ENCODE measurements around the gene STEEP1.

The STEEP1 gene

GRCh38 chrX:119565107-119565663 lies at the start of gene STEEP1:
Gene STEEP1, minus strand, starts transcription at chrX:119565409. Its CDS starts 54 bp downstream, at chrX:119565355.
- Histone ChIP-seq H3K27me3 (ENCODE audit: low read depth) (no peaks in the 10 kb centered on the region), H3K4me3 (peak within 1 kb of the TSS; percentile 66), H3K9me3 (no peaks in the 10 kb centered on the region), H3K4me1 (no peaks in the 10 kb centered on the region), H3K36me3 (replicated peaks) (peaks cover 10% of the 10 kb centered on the region)
- in situ Hi-C loops (cut with MboI; ENCODE audit: low sequenced_read_pairs) = no loop called here
- peak; percentile 95 to 97 for DNase-seq (ENCODE audit: low spot score in 2 of 2)

GRCh38 chrX:119614776-119615175 lies 49.6 kb upstream of the STEEP1 start:
- peaks cover 22% of the 10 kb centered on the region for H3K4me1 ChIP-seq
- H3K36me3 ChIP-seq (replicated peaks) = peaks cover 5% of the 10 kb centered on the region; the same call in 1 of the 2 replicates
- no peaks in the 10 kb centered on the region for H3K27me3 ChIP-seq (ENCODE audit: low read depth)
- no peaks in the 10 kb centered on the region for H3K9me3 ChIP-seq
- no peak for DNase-seq (ENCODE audit: low spot score in 2 of 2)
- no peak overlapping the region for H3K4me3 ChIP-seq
- in situ Hi-C loops (cut with MboI; ENCODE audit: low sequenced_read_pairs) = no loop called here

- H3K36me3 ChIP-seq (replicated peaks) = peaks cover 18% of the 10 kb centered on the region
- H3K27me3 ChIP-seq (ENCODE audit: low read depth) = no peaks in the 10 kb centered on the region
- no peaks in the 10 kb centered on the region for H3K9me3 ChIP-seq
- in situ Hi-C loops (cut with MboI; ENCODE audit: low sequenced_read_pairs) = no loop called here
- no peak overlapping the region for H3K4me3 ChIP-seq
- peaks cover 23% of the 10 kb centered on the region for H3K4me1 ChIP-seq
- no peak for DNase-seq (ENCODE audit: low spot score in 2 of 2)
Observed at GRCh38 chrX:119607018-119607389, 41.8 kb upstream of the STEEP1 start.

GRCh38 chrX:119606280-119607017 lies 41.2 kb upstream of the STEEP1 start, which contains the start of gene NKRF:
Gene NKRF, minus strand, starts transcription at chrX:119606424.
- Histone ChIP-seq H3K36me3 (replicated peaks) (peaks cover 18% of the 10 kb centered on the region), H3K4me1 (peaks cover 23% of the 10 kb centered on the region), H3K9me3 (no peaks in the 10 kb centered on the region), H3K4me3 (peak within 1 kb of the TSS; percentile 92), H3K27me3 (ENCODE audit: low read depth) (no peaks in the 10 kb centered on the region)
- peak; percentile 92 to 98 for DNase-seq (ENCODE audit: low spot score in 2 of 2)
- in situ Hi-C loops (cut with MboI; ENCODE audit: low sequenced_read_pairs) = no loop called here

- peaks cover 23% of the 10 kb centered on the region for H3K4me1 ChIP-seq
- H3K9me3 ChIP-seq = no peaks in the 10 kb centered on the region
- no peaks in the 10 kb centered on the region for H3K27me3 ChIP-seq (ENCODE audit: low read depth)
- in situ Hi-C loops (cut with MboI; ENCODE audit: low sequenced_read_pairs) = no loop called here
- H3K36me3 ChIP-seq (replicated peaks) = peaks cover 18% of the 10 kb centered on the region
- peak overlapping the region; percentile 92 for H3K4me3 ChIP-seq
- peak; percentile 20 to 60 for DNase-seq (ENCODE audit: low spot score in 2 of 2)
Observed at GRCh38 chrX:119605464-119606279, 40.5 kb upstream of the STEEP1 start.

- Histone ChIP-seq H3K36me3 (replicated peaks) (peaks cover 18% of the 10 kb centered on the region), H3K9me3 (no peaks in the 10 kb centered on the region), H3K27me3 (ENCODE audit: low read depth) (no peaks in the 10 kb centered on the region), H3K4me3 (peak overlapping the region; percentile 92), H3K4me1 (peaks cover 23% of the 10 kb centered on the region)
- peak; percentile 29 to 34 for DNase-seq (ENCODE audit: low spot score in 2 of 2)
- in situ Hi-C loops (cut with MboI; ENCODE audit: low sequenced_read_pairs) = no loop called here
Observed at GRCh38 chrX:119604766-119605463, 39.7 kb upstream of the STEEP1 start.

GRCh38 chrX:119602701-119603255 lies 37.6 kb upstream of the STEEP1 start:
- Histone ChIP-seq H3K4me1 (peaks cover 23% of the 10 kb centered on the region), H3K36me3 (replicated peaks) (peaks cover 24% of the 10 kb centered on the region), H3K27me3 (ENCODE audit: low read depth) (no peaks in the 10 kb centered on the region), H3K9me3 (no peaks in the 10 kb centered on the region), H3K4me3 (no peak overlapping the region)
- in situ Hi-C loops (cut with MboI; ENCODE audit: low sequenced_read_pairs) = no loop called here
- peak in 1 of 2 experiments; percentile 27 for DNase-seq (ENCODE audit: low spot score in 2 of 2)

GRCh38 chrX:119589810-119590209 lies 24.6 kb upstream of the STEEP1 start:
- Histone ChIP-seq H3K27me3 (ENCODE audit: low read depth) (no peaks in the 10 kb centered on the region), H3K4me3 (no peak overlapping the region), H3K4me1 (no peaks in the 10 kb centered on the region), H3K9me3 (no peaks in the 10 kb centered on the region), H3K36me3 (replicated peaks) (peaks cover 62% of the 10 kb centered on the region)
- DNase-seq (ENCODE audit: low spot score in 2 of 2) = no peak
- in situ Hi-C loops (cut with MboI; ENCODE audit: low sequenced_read_pairs) = no loop called here

GRCh38 chrX:119583431-119584059 lies 18.3 kb upstream of the STEEP1 start:
- no peak overlapping the region for H3K4me3 ChIP-seq
- no peaks in the 10 kb centered on the region for H3K27me3 ChIP-seq (ENCODE audit: low read depth)
- DNase-seq (ENCODE audit: low spot score in 2 of 2) = no peak
- H3K9me3 ChIP-seq = no peaks in the 10 kb centered on the region
- in situ Hi-C loops (cut with MboI; ENCODE audit: low sequenced_read_pairs) = no loop called here
- H3K4me1 ChIP-seq = no peaks in the 10 kb centered on the region
- H3K36me3 ChIP-seq (replicated peaks) = peaks cover 28% of the 10 kb centered on the region

GRCh38 chrX:119579414-119579813 lies 14.2 kb upstream of the STEEP1 start:
- peaks cover 10% of the 10 kb centered on the region; the same call in 1 of the 2 replicates for H3K4me1 ChIP-seq
- DNase-seq (ENCODE audit: low spot score in 2 of 2) = no peak
- H3K36me3 ChIP-seq (replicated peaks) = peaks cover 27% of the 10 kb centered on the region
- H3K9me3 ChIP-seq = no peaks in the 10 kb centered on the region
- in situ Hi-C loops (cut with MboI; ENCODE audit: low sequenced_read_pairs) = no loop called here
- H3K4me3 ChIP-seq = no peak overlapping the region
- no peaks in the 10 kb centered on the region for H3K27me3 ChIP-seq (ENCODE audit: low read depth)

GRCh38 chrX:119574394-119575266 lies 9.4 kb upstream of the STEEP1 start, which contains the start of gene UBE2A:
Gene UBE2A, plus strand, starts transcription at chrX:119574563. Its CDS starts 149 bp downstream, at chrX:119574712.
- Histone ChIP-seq H3K36me3 (replicated peaks) (peaks cover 16% of the 10 kb centered on the region), H3K4me3 (peak within 1 kb of the TSS; percentile 97), H3K27me3 (ENCODE audit: low read depth) (no peaks in the 10 kb centered on the region), H3K9me3 (no peaks in the 10 kb centered on the region), H3K4me1 (peaks cover 15% of the 10 kb centered on the region)
- peak; percentile 89 to 98 for DNase-seq (ENCODE audit: low spot score in 2 of 2)
- in situ Hi-C loops (cut with MboI; ENCODE audit: low sequenced_read_pairs) = no loop called here

- in situ Hi-C loops (cut with MboI; ENCODE audit: low sequenced_read_pairs) = no loop called here
- H3K36me3 ChIP-seq (replicated peaks) = peaks cover 16% of the 10 kb centered on the region
- peak overlapping the region; percentile 97 for H3K4me3 ChIP-seq
- DNase-seq (ENCODE audit: low spot score in 2 of 2) = peak; percentile 74 to 77
- peaks cover 15% of the 10 kb centered on the region for H3K4me1 ChIP-seq
- H3K27me3 ChIP-seq (ENCODE audit: low read depth) = no peaks in the 10 kb centered on the region
- no peaks in the 10 kb centered on the region for H3K9me3 ChIP-seq
Observed at GRCh38 chrX:119573840-119574393, 8.7 kb upstream of the STEEP1 start.
